Dermis microvascular lymphatic vessel endothelial cell (primary cell): Measurements from ENCODE around the gene LMX1B. TPM values are rescaled to one million over a fixed set of nuclear protein-coding genes. Genes with fewer than 3 reads are reported as not detected.
"Not testable (repeated sequence)": the region's sequence is repeated elsewhere in the genome, so short reads cannot be mapped to it uniquely, and the experiment has no call there.

Experiments used
- DNase-seq, 2 donors: peaks; one replicate each; pipeline versions ENCODE4 v3.0.0 to v3.0.0-alpha.2; 2010; ENCODE audit warnings: low read depth in 2 of 2
- total RNA-seq: library from RNA; depleted of rRNA; stranded (reverse); fragments of >200 nt; gene quantifications from 2 replicates; pipeline ENCODE4 v1.2.1, GENCODE V29; 2014

The LMX1B gene
- total RNA-seq, 1 donor from 2014 or later = 0.13 TPM

GRCh38 chr9:126695701-126696400, 82.1 kb downstream of the LMX1B start:
- no peak for DNase-seq

GRCh38 chr9:126696401-126697145, 82.8 kb downstream of the LMX1B start:
- DNase-seq = no peak

- DNase-seq = no peak
These were observed 83.6 kb downstream of the LMX1B start for GRCh38 chr9:126697330-126697729.

- no peak for DNase-seq
These were observed 84.5 kb downstream of the LMX1B start for GRCh38 chr9:126698251-126698650.

- no peak for DNase-seq
These were observed 85.0 kb downstream of the LMX1B start for GRCh38 chr9:126698756-126699155.

- no peak for DNase-seq
These were observed 85.7 kb downstream of the LMX1B start for GRCh38 chr9:126699401-126699881.

- no peak for DNase-seq
These were observed 86.6 kb downstream of the LMX1B start for GRCh38 chr9:126700296-126700695.

- no peak for DNase-seq
These were observed 87.4 kb downstream of the LMX1B start for GRCh38 chr9:126700903-126701812.

GRCh38 chr9:126701813-126702140, 88.0 kb downstream of the LMX1B start:
- no peak for DNase-seq

GRCh38 chr9:126702151-126703001, 88.6 kb downstream of the LMX1B start:
- no peak for DNase-seq

- no peak for DNase-seq
These were observed 89.5 kb downstream of the LMX1B start for GRCh38 chr9:126703002-126703865.

- DNase-seq = no peak
These were observed 90.1 kb downstream of the LMX1B start for GRCh38 chr9:126703866-126704156.

- no peak for DNase-seq
These were observed 90.6 kb downstream of the LMX1B start for GRCh38 chr9:126704157-126704891.

- DNase-seq = peak in 1 of 2 donors; percentile 60
These were observed 91.4 kb downstream of the LMX1B start for GRCh38 chr9:126704892-126705766.

- DNase-seq = peak in 1 of 2 donors; percentile 33
These were observed 92.3 kb downstream of the LMX1B start for GRCh38 chr9:126705767-126706697.

- DNase-seq = no peak
These were observed 92.9 kb downstream of the LMX1B start for GRCh38 chr9:126706698-126707053.

- no peak for DNase-seq
These were observed 93.4 kb downstream of the LMX1B start for GRCh38 chr9:126707083-126707482.

- not testable (repeated sequence) for DNase-seq
These were observed 94.0 kb downstream of the LMX1B start for GRCh38 chr9:126707712-126708111.
